Smooth muscle cell (in vitro differentiated cells): ENCODE measurements around the gene TDRD1. TPM values are rescaled to one million over a fixed set of nuclear protein-coding genes. Genes with fewer than 3 reads are reported as not detected.

Source experiments
- DNase-seq: peaks from one replicate; lab custom pipeline; 2025; ENCODE audit not compliant: unreplicated experiment; lab: John Stamatoyannopoulos, UW
- H2AFZ ChIP-seq: fragments of 200-600 bp; sonication (generic); 2 replicates; pipeline ENCODE4 v1.6.0; 2016; ENCODE audit warnings: antibody characterized with exemption, low read depth, mild to moderate bottlenecking
- H3F3A ChIP-seq: fragments of 200-600 bp; sonication (generic); 2 replicates; pipeline ENCODE4 v1.6.0; 2017; ENCODE audit warnings: antibody characterized with exemption, low read depth
- H3K27ac ChIP-seq: fragments of 200-600 bp; sonication (generic); 2 replicates; pipeline ENCODE4 v1.5.1; 2016; ENCODE audit warnings: low read depth, mild to moderate bottlenecking
- H3K27me3 ChIP-seq: fragments of 200-600 bp; sonication (generic); 2 replicates; pipeline ENCODE4 v1.6.1; 2016; ENCODE audit warnings: low read depth, mild to moderate bottlenecking
- H3K36me3 ChIP-seq: fragments of 200-600 bp; sonication (generic); 2 replicates; pipeline ENCODE4 v1.5.1; 2016; ENCODE audit warnings: low read depth
- H3K4me1 ChIP-seq: fragments of 200-600 bp; sonication (generic); 2 replicates; pipeline ENCODE4 v1.5.1; 2016; ENCODE audit warnings: low read depth
- H3K4me2 ChIP-seq: fragments of 200-600 bp; sonication (generic); 2 replicates; pipeline ENCODE4 v1.6.0; 2016; ENCODE audit warnings: mild to moderate bottlenecking
- H3K4me3 ChIP-seq: fragments of 200-600 bp; sonication (generic); 2 replicates; pipeline ENCODE4 v1.5.1; 2016; ENCODE audit warnings: mild to moderate bottlenecking
- H3K79me2 ChIP-seq: fragments of 200-600 bp; sonication (generic); 2 replicates; pipeline ENCODE4 v1.6.0; 2016; ENCODE audit warnings: low read depth, mild to moderate bottlenecking
- H3K9ac ChIP-seq: fragments of 200-600 bp; sonication (generic); 2 replicates; pipeline ENCODE4 v1.6.0; 2016; ENCODE audit warnings: low read depth
- H3K9me3 ChIP-seq: fragments of 200-600 bp; sonication (generic); replicated peaks from 2 replicates; pipeline ENCODE4 v1.5.1; 2016; ENCODE audit warnings: low read depth
- H4K20me1 ChIP-seq: fragments of 200-600 bp; sonication (generic); 2 replicates; pipeline ENCODE4 v1.6.0; 2016; ENCODE audit warnings: low read depth
- CTCF ChIP-seq: fragments of 200-600 bp; sonication (generic); IDR thresholded peaks from 2 replicates; pipeline ENCODE4 v1.5.1; 2017; ENCODE audit warnings: borderline replicate concordance, mild to moderate bottlenecking, antibody characterized with exemption; ENCODE audit not compliant: insufficient read depth, poor library complexity, severe bottlenecking
- WGBS: methylation state at CpG from one replicate; pipeline ENCODE4 v1.1.7; 2016; ENCODE audit warnings: low lambda C conversion rate; 5-methylcytosine and 5-hydroxymethylcytosine counted together
- polyA plus RNA-seq: library from polyadenylated mRNA; unstranded; fragments of >200 nt; fragmentation: Nextera tagmentation; extraction: Ambion mirVana; gene quantifications from 2 replicates; pipeline ENCODE4 v1.2.1, GENCODE V29; 2016
- total RNA-seq: library from RNA; depleted of rRNA; stranded (reverse); fragments of >200 nt; gene quantifications from 2 replicates; pipeline ENCODE4 v1.2.3, GENCODE V29; 2014

The TDRD1 gene
- total and polyA plus RNA-seq, 2 experiments from 2014 or later = not detected

- WGBS = 96% methylated on average over 3 of the region's 3 CpGs
- no peaks in the 10 kb centered on the region for H3K79me2 ChIP-seq
- H4K20me1 ChIP-seq = no peaks in the 10 kb centered on the region
- H3K9me3 ChIP-seq = no peaks in the 10 kb centered on the region
- no peaks in the 10 kb centered on the region for H3K27me3 ChIP-seq
- H3K4me2 ChIP-seq = no peak overlapping the region
- DNase-seq = no peak
- no peaks in the 10 kb centered on the region for H3F3A ChIP-seq
- H3K9ac ChIP-seq = no peak overlapping the region
- no peaks in the 10 kb centered on the region for H3K36me3 ChIP-seq
- H3K4me3 ChIP-seq = no peak overlapping the region
- H2AFZ ChIP-seq = no peak overlapping the region
- no peak overlapping the region for H3K27ac ChIP-seq
- TF ChIP-seq CTCF = no peak
- H3K4me1 ChIP-seq = no peaks in the 10 kb centered on the region
Observed at GRCh38 chr10:114180937-114181336, 1.8 kb downstream of the TDRD1 start.

GRCh38 chr10:114181971-114182370, 2.8 kb downstream of the TDRD1 start:
- Histone ChIP-seq H3K9me3 (no peaks in the 10 kb centered on the region), H3K79me2 (no peaks in the 10 kb centered on the region), H3K4me1 (no peaks in the 10 kb centered on the region), H3K36me3 (no peaks in the 10 kb centered on the region), H3K27me3 (no peaks in the 10 kb centered on the region), H3K27ac (no peak overlapping the region), H3K9ac (no peak overlapping the region), H3F3A (no peaks in the 10 kb centered on the region), H4K20me1 (no peaks in the 10 kb centered on the region), H3K4me3 (no peak overlapping the region), H2AFZ (no peak overlapping the region), H3K4me2 (no peak overlapping the region)
- TF ChIP-seq CTCF = no peak
- no peak for DNase-seq
- WGBS = 71% methylated on average over 5 of the region's 5 CpGs

- H3K27ac ChIP-seq = no peak overlapping the region
- no peaks in the 10 kb centered on the region for H4K20me1 ChIP-seq
- no peak for DNase-seq
- H3K9ac ChIP-seq = no peak overlapping the region
- H3K79me2 ChIP-seq = no peaks in the 10 kb centered on the region
- no peaks in the 10 kb centered on the region for H3K36me3 ChIP-seq
- no peak overlapping the region for H2AFZ ChIP-seq
- no peak overlapping the region for H3K4me2 ChIP-seq
- no peaks in the 10 kb centered on the region for H3K4me1 ChIP-seq
- WGBS = 89% methylated on average over 9 of the region's 9 CpGs
- no peak for TF ChIP-seq CTCF
- H3F3A ChIP-seq = no peaks in the 10 kb centered on the region
- no peaks in the 10 kb centered on the region for H3K27me3 ChIP-seq
- no peak overlapping the region for H3K4me3 ChIP-seq
- no peaks in the 10 kb centered on the region for H3K9me3 ChIP-seq
Observed at GRCh38 chr10:114183563-114183962, 4.4 kb downstream of the TDRD1 start.

- no peak overlapping the region for H3K4me3 ChIP-seq
- no peak overlapping the region for H3K27ac ChIP-seq
- H4K20me1 ChIP-seq = no peaks in the 10 kb centered on the region
- no peaks in the 10 kb centered on the region for H3K79me2 ChIP-seq
- DNase-seq = no peak
- no peaks in the 10 kb centered on the region for H3K4me1 ChIP-seq
- H3K36me3 ChIP-seq = no peaks in the 10 kb centered on the region
- no peak overlapping the region for H3K4me2 ChIP-seq
- TF ChIP-seq CTCF = no peak
- no peak overlapping the region for H2AFZ ChIP-seq
- no peaks in the 10 kb centered on the region for H3F3A ChIP-seq
- no peaks in the 10 kb centered on the region for H3K9me3 ChIP-seq
- no peak overlapping the region for H3K9ac ChIP-seq
- WGBS = 51% methylated on average over 5 of the region's 5 CpGs
- no peaks in the 10 kb centered on the region for H3K27me3 ChIP-seq
Observed at GRCh38 chr10:114184276-114184675, 5.1 kb downstream of the TDRD1 start.
